Measurements from ENCODE around the gene KIF1B. TPM values are rescaled to one million over a fixed set of nuclear protein-coding genes. Genes with fewer than 3 reads are reported as not detected.
"Not testable (repeated sequence)": the region's sequence is repeated elsewhere in the genome, so short reads cannot be mapped to it uniquely, and the experiment has no call there.

Gene KIF1B
- total and polyA plus RNA-seq, 4 experiments from 2014 or later: 1.3 to 18.1 (median 10.8) TPM

- Mint-ChIP-seq H3K4me1 (peaks cover 0 to 1% (median 0%) of the 10 kb centered on the region in 4 donors), H3K27me3 (no peaks in the 10 kb centered on the region), H3K9me3 (no peaks in the 10 kb centered on the region), H3K36me3 (peaks cover 34 to 59% of the 10 kb centered on the region in 2 donors), H3K4me3 (no peak overlapping the region), H3K27ac (no peak overlapping the region)
- Histone ChIP-seq H3K4me1 (ENCODE audit: insufficient read depth, low read length) (no peaks in the 10 kb centered on the region), H3K27ac (ENCODE audit: low read depth, low read length) (no peak overlapping the region), H3K4me3 (ENCODE audit: low read length in 2 of 2) (no peak overlapping the region), H3K9me3 (ENCODE audit: control insufficient read depth in 1 of 2, low read length in 2 of 2) (no peaks in the 10 kb centered on the region), H3K27me3 (ENCODE audit: insufficient read depth, low read length) (no peaks in the 10 kb centered on the region), H3K36me3 (ENCODE audit: insufficient read depth, low read length) (peaks cover 12% of the 10 kb centered on the region)
- intact Hi-C loops (cut with micrococcal nuclease): no loop called here
- DNase-seq: no peak
- ChIA-PET CTCF (ENCODE audit: partially characterized antibody) (interaction anchor here (1.5 kb wide), 1 partner anchor 55 kb away, joined by 5 read pairs; the partner anchor contains the start of gene CENPS), POLR2A (ENCODE audit: partially characterized antibody) (no interaction called here)
Measured at GRCh38 chr1:10374442-10374860, 164.1 kb downstream of the KIF1B start.

- CTCF ChIA-PET (ENCODE audit: partially characterized antibody): interaction anchor here (1.5 kb wide), 1 partner anchor 9 kb away, joined by 3 read pairs; no protein-coding TSS in a partner anchor
- peak in 2 of 5 donors; percentile 5 to 15 for DNase-seq
- H3K4me3 Mint-ChIP-seq; H3K4me1 Mint-ChIP-seq; H3K27me3 Mint-ChIP-seq; POLR2A ChIA-PET (ENCODE audit: partially characterized antibody); H3K9me3 Mint-ChIP-seq; H3K9me3 ChIP-seq (ENCODE audit: control insufficient read depth in 1 of 2, low read length in 2 of 2); H3K27me3 ChIP-seq (ENCODE audit: insufficient read depth, low read length); H3K27ac ChIP-seq (ENCODE audit: low read depth, low read length); H3K4me3 ChIP-seq (ENCODE audit: low read length in 2 of 2); H3K36me3 ChIP-seq (ENCODE audit: insufficient read depth, low read length); H3K4me1 ChIP-seq (ENCODE audit: insufficient read depth, low read length): not testable (repeated sequence)
- intact Hi-C loops (cut with micrococcal nuclease): loop anchor here (5.0 kb wide), 1 partner anchor 115 kb away; no protein-coding TSS in a partner anchor
- Mint-ChIP-seq H3K27ac (peak overlapping the region in 1 of 7 donors; percentile 12), H3K36me3 (peaks cover 27 to 48% of the 10 kb centered on the region in 2 donors)
Measured at GRCh38 chr1:10377365-10378029, 167.1 kb downstream of the KIF1B start.

GRCh38 chr1:10378081-10378841 lies 167.9 kb downstream of the KIF1B start:
- Mint-ChIP-seq H3K36me3 (peaks cover 28 to 48% of the 10 kb centered on the region in 2 donors), H3K4me3 (no peak overlapping the region), H3K27me3 (no peaks in the 10 kb centered on the region), H3K9me3 (no peaks in the 10 kb centered on the region), H3K27ac (no peak overlapping the region), H3K4me1 (peaks cover 0 to 1% (median 0%) of the 10 kb centered on the region in 4 donors)
- intact Hi-C loops (cut with micrococcal nuclease): loop anchor here (5.0 kb wide), 1 partner anchor 114 kb away; no protein-coding TSS in a partner anchor
- Histone ChIP-seq H3K9me3 (ENCODE audit: control insufficient read depth in 1 of 2, low read length in 2 of 2) (no peaks in the 10 kb centered on the region), H3K4me1 (ENCODE audit: insufficient read depth, low read length) (no peaks in the 10 kb centered on the region), H3K27ac (ENCODE audit: low read depth, low read length) (no peak overlapping the region), H3K4me3 (ENCODE audit: low read length in 2 of 2) (no peak overlapping the region), H3K27me3 (ENCODE audit: insufficient read depth, low read length) (no peaks in the 10 kb centered on the region), H3K36me3 (ENCODE audit: insufficient read depth, low read length) (peaks cover 6% of the 10 kb centered on the region)
- CTCF ChIA-PET (ENCODE audit: partially characterized antibody): interaction anchor here (1.5 kb wide), 1 partner anchor 10 kb away, joined by 3 read pairs; no protein-coding TSS in a partner anchor
- POLR2A ChIA-PET (ENCODE audit: partially characterized antibody): no interaction called here
- DNase-seq: no peak

- no peak for DNase-seq
- POLR2A ChIA-PET (ENCODE audit: partially characterized antibody): no interaction called here
- Mint-ChIP-seq H3K27ac (no peak overlapping the region), H3K4me3 (no peak overlapping the region), H3K36me3 (peaks cover 30 to 42% of the 10 kb centered on the region in 2 donors), H3K27me3 (no peaks in the 10 kb centered on the region), H3K9me3 (no peaks in the 10 kb centered on the region), H3K4me1 (peaks cover 0 to 1% (median 0%) of the 10 kb centered on the region in 4 donors)
- Histone ChIP-seq H3K27ac (ENCODE audit: low read depth, low read length) (no peak overlapping the region), H3K4me1 (ENCODE audit: insufficient read depth, low read length) (no peaks in the 10 kb centered on the region), H3K27me3 (ENCODE audit: insufficient read depth, low read length) (no peaks in the 10 kb centered on the region), H3K4me3 (ENCODE audit: low read length in 2 of 2) (no peak overlapping the region), H3K36me3 (ENCODE audit: insufficient read depth, low read length) (peaks cover 6% of the 10 kb centered on the region), H3K9me3 (ENCODE audit: control insufficient read depth in 1 of 2, low read length in 2 of 2) (no peaks in the 10 kb centered on the region)
- intact Hi-C loops (cut with micrococcal nuclease): loop anchor here (5.0 kb wide), 1 partner anchor 113 kb away; no protein-coding TSS in a partner anchor
- CTCF ChIA-PET (ENCODE audit: partially characterized antibody): no interaction called here
Measured at GRCh38 chr1:10379101-10379620, 168.8 kb downstream of the KIF1B start.

- Mint-ChIP-seq H3K4me1 (peaks cover 0 to 1% (median 0%) of the 10 kb centered on the region in 4 donors), H3K36me3 (peaks cover 25 to 37% of the 10 kb centered on the region in 2 donors), H3K27me3 (no peaks in the 10 kb centered on the region), H3K4me3 (no peak overlapping the region), H3K27ac (peak overlapping the region in 1 of 7 donors; percentile 8), H3K9me3 (no peaks in the 10 kb centered on the region)
- DNase-seq: no peak
- ChIA-PET POLR2A (ENCODE audit: partially characterized antibody) (no interaction called here), CTCF (ENCODE audit: partially characterized antibody) (interaction anchor here (0.6 kb wide), 1 partner anchor 117 kb away, joined by 3 read pairs; no protein-coding TSS in a partner anchor)
- Histone ChIP-seq H3K36me3 (ENCODE audit: insufficient read depth, low read length) (peaks cover 4% of the 10 kb centered on the region), H3K4me1 (ENCODE audit: insufficient read depth, low read length) (no peaks in the 10 kb centered on the region), H3K4me3 (ENCODE audit: low read length in 2 of 2) (no peak overlapping the region), H3K27me3 (ENCODE audit: insufficient read depth, low read length) (no peaks in the 10 kb centered on the region), H3K9me3 (ENCODE audit: control insufficient read depth in 1 of 2, low read length in 2 of 2) (no peaks in the 10 kb centered on the region), H3K27ac (ENCODE audit: low read depth, low read length) (no peak overlapping the region)
- intact Hi-C loops (cut with micrococcal nuclease): loop anchor here (5.0 kb wide), 1 partner anchor 113 kb away; no protein-coding TSS in a partner anchor
Measured at GRCh38 chr1:10379676-10380075, 169.3 kb downstream of the KIF1B start.

- intact Hi-C loops (cut with micrococcal nuclease): no loop called here
- H3K36me3 ChIP-seq (ENCODE audit: insufficient read depth, low read length): no peaks in the 10 kb centered on the region
- H3K9me3 ChIP-seq (ENCODE audit: control insufficient read depth in 1 of 2, low read length in 2 of 2): no peaks in the 10 kb centered on the region
- Mint-ChIP-seq H3K4me1 (peaks cover 0 to 1% (median 0%) of the 10 kb centered on the region in 4 donors), H3K9me3 (no peaks in the 10 kb centered on the region), H3K4me3 (no peak overlapping the region), H3K27ac (no peak overlapping the region), H3K27me3 (no peaks in the 10 kb centered on the region), H3K36me3 (peaks cover 17 to 29% of the 10 kb centered on the region in 2 donors)
- CTCF ChIA-PET (ENCODE audit: partially characterized antibody): no interaction called here
- DNase-seq: no peak
- POLR2A ChIA-PET (ENCODE audit: partially characterized antibody): interaction anchor here (1.3 kb wide), 1 partner anchor 18 kb away, joined by 3 read pairs; the partner anchor contains the start of gene PGD
- no peaks in the 10 kb centered on the region for H3K4me1 ChIP-seq (ENCODE audit: insufficient read depth, low read length)
- H3K4me3 ChIP-seq (ENCODE audit: low read length in 2 of 2): no peak overlapping the region
- H3K27ac ChIP-seq (ENCODE audit: low read depth, low read length): no peak overlapping the region
- H3K27me3 ChIP-seq (ENCODE audit: insufficient read depth, low read length): no peaks in the 10 kb centered on the region
Measured at GRCh38 chr1:10380594-10381275, 170.4 kb downstream of the KIF1B start.

Data from CD4-positive, alpha-beta memory T cell (primary cell).